Upper lobe of left lung (tissue), 4 donors: ENCODE data around the gene MAP4K1.
"Not testable (repeated sequence)": the region's sequence is repeated elsewhere in the genome, so short reads cannot be mapped to it uniquely, and the experiment has no call there.

Experiments used
- EP300 ChIP-seq, 4 donors: sonication (generic); formaldehyde crosslinking; IDR thresholded peaks; one replicate each; pipeline ENCODE4 v1.5.1; 2017; ENCODE audit warnings: antibody characterized with exemption in 4 of 4, control low read depth in 2 of 4
- TF ChIP-seq, protein P1 (sequence below), 6 experiments: fragments of 450-650 bp in 4 of 6; fragments of 200-600 bp in 2 of 6; sonication (generic) in 2 of 6; IDR thresholded peaks; one replicate each; pipeline ENCODE4 v1.5.1; 2016 to 2019; ENCODE audit warnings: antibody characterized with exemption in 6 of 6

DNA sequence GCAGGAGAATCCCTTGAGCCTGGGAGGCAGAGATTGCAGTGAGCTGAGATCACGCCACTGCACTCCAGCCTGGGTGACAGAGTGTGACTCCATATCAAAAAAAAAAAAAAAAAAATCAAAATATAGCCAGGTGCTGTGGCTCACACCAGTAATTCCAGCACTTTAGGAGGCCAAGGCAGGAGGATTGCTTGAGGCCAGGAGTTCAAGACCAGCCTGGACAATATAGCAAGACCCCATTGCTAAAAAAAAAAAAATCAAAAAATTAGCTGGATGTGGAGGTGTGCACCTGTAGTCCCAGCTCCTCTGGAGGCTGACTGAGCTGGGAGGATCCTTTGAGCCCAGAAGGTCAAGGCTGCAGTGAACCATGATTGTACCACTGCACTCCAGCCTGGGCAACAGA, 64.5 kb downstream of the MAP4K1 start:
- TF ChIP-seq, protein P1, sequence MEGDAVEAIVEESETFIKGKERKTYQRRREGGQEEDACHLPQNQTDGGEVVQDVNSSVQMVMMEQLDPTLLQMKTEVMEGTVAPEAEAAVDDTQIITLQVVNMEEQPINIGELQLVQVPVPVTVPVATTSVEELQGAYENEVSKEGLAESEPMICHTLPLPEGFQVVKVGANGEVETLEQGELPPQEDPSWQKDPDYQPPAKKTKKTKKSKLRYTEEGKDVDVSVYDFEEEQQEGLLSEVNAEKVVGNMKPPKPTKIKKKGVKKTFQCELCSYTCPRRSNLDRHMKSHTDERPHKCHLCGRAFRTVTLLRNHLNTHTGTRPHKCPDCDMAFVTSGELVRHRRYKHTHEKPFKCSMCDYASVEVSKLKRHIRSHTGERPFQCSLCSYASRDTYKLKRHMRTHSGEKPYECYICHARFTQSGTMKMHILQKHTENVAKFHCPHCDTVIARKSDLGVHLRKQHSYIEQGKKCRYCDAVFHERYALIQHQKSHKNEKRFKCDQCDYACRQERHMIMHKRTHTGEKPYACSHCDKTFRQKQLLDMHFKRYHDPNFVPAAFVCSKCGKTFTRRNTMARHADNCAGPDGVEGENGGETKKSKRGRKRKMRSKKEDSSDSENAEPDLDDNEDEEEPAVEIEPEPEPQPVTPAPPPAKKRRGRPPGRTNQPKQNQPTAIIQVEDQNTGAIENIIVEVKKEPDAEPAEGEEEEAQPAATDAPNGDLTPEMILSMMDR (IDR thresholded peaks at IDR 0.05) = not testable (repeated sequence)
- not testable (repeated sequence) for TF ChIP-seq EP300 (IDR thresholded peaks at IDR 0.05)
